Measurements from ENCODE around the gene SYNE2. TPM values are rescaled to one million over a fixed set of nuclear protein-coding genes. Genes with fewer than 3 reads are reported as not detected.

The SYNE2 gene
- polyA plus RNA-seq, 1 donor from 2014 or later: 82.3 TPM

- no peak overlapping the region for H3K27ac ChIP-seq (ENCODE audit: low read length)
- H3F3A ChIP-seq (ENCODE audit: insufficient read depth, low read length, poor library complexity, severe bottlenecking): no peaks in the 10 kb centered on the region
- H3K9me2 ChIP-seq (ENCODE audit: insufficient read depth, low read length): no peaks in the 10 kb centered on the region
- no peak overlapping the region for H3K4me2 ChIP-seq (ENCODE audit: low read length)
- H3K27me3 ChIP-seq (ENCODE audit: insufficient read depth, low read depth, low read length): no peaks in the 10 kb centered on the region
- H4K20me1 ChIP-seq (ENCODE audit: insufficient read depth): no peaks in the 10 kb centered on the region
- peaks cover 45% of the 10 kb centered on the region for H3K79me2 ChIP-seq (replicated peaks; ENCODE audit: insufficient read depth, low read length)
- H3K9ac ChIP-seq (ENCODE audit: low read length): no peak overlapping the region
- H3K36me3 ChIP-seq (ENCODE audit: insufficient read depth, low read length): no peaks in the 10 kb centered on the region
- H3K4me3 ChIP-seq (ENCODE audit: low read length): no peak overlapping the region
- TF ChIP-seq EZH2 (IDR thresholded peaks at IDR 0.05; ENCODE audit: borderline replicate concordance, insufficient read depth, low read length, poor library complexity, severe bottlenecking): no peak
- no peak for TF ChIP-seq TAF1 (IDR thresholded peaks at IDR 0.05; ENCODE audit: low read depth)
- no peak for TF ChIP-seq RAD21 (conservative IDR thresholded peaks at IDR 0.05)
- H2AFZ ChIP-seq (ENCODE audit: low read depth, low read length): no peak overlapping the region
- no peaks in the 10 kb centered on the region for H3K9me3 ChIP-seq (ENCODE audit: low read length)
Measured at GRCh38 chr14:63923422-63923752, 70.6 kb downstream of the SYNE2 start.

- Histone ChIP-seq H3F3A (ENCODE audit: insufficient read depth, low read length, poor library complexity, severe bottlenecking) (no peaks in the 10 kb centered on the region), H3K79me2 (replicated peaks; ENCODE audit: insufficient read depth, low read length) (peaks cover 40% of the 10 kb centered on the region), H4K20me1 (ENCODE audit: insufficient read depth) (no peaks in the 10 kb centered on the region), H3K4me3 (ENCODE audit: low read length) (no peak overlapping the region), H3K36me3 (ENCODE audit: insufficient read depth, low read length) (no peaks in the 10 kb centered on the region), H3K27ac (ENCODE audit: low read length) (no peak overlapping the region), H3K9ac (ENCODE audit: low read length) (no peak overlapping the region), H2AFZ (ENCODE audit: low read depth, low read length) (no peak overlapping the region), H3K27me3 (ENCODE audit: insufficient read depth, low read depth, low read length) (no peaks in the 10 kb centered on the region), H3K9me2 (ENCODE audit: insufficient read depth, low read length) (no peaks in the 10 kb centered on the region), H3K9me3 (ENCODE audit: low read length) (no peaks in the 10 kb centered on the region), H3K4me2 (ENCODE audit: low read length) (no peak overlapping the region)
- TF ChIP-seq RAD21 (conservative IDR thresholded peaks at IDR 0.05): no peak
- TF ChIP-seq SMC3 (conservative IDR thresholded peaks at IDR 0.05; ENCODE audit: poor library complexity): no peak
- no peak for TF ChIP-seq TAF1 (IDR thresholded peaks at IDR 0.05; ENCODE audit: low read depth)
- no peak for TF ChIP-seq POLR2AphosphoS5 (IDR thresholded peaks at IDR 0.05)
- TF ChIP-seq MXI1 (conservative IDR thresholded peaks at IDR 0.05; ENCODE audit: poor library complexity, severe bottlenecking): no peak
- no peak for TF ChIP-seq CTCF (IDR thresholded peaks at IDR 0.05; ENCODE audit: poor library complexity, severe bottlenecking)
- no peak for TF ChIP-seq EZH2 (IDR thresholded peaks at IDR 0.05; ENCODE audit: borderline replicate concordance, insufficient read depth, low read length, poor library complexity, severe bottlenecking)
- TF ChIP-seq EP300 (conservative IDR thresholded peaks at IDR 0.05; ENCODE audit: poor library complexity, severe bottlenecking): no peak
- TF ChIP-seq REST (IDR thresholded peaks at IDR 0.05; ENCODE audit: borderline replicate concordance): no peak
Measured at GRCh38 chr14:63924375-63924774, 71.6 kb downstream of the SYNE2 start.

GRCh38 chr14:63926641-63927040, 73.8 kb downstream of the SYNE2 start:
- Histone ChIP-seq H2AFZ (ENCODE audit: low read depth, low read length) (no peak overlapping the region), H3K9me2 (ENCODE audit: insufficient read depth, low read length) (no peaks in the 10 kb centered on the region), H3K4me2 (ENCODE audit: low read length) (no peak overlapping the region), H3K4me3 (ENCODE audit: low read length) (no peak overlapping the region), H3K9me3 (ENCODE audit: low read length) (no peaks in the 10 kb centered on the region), H3K36me3 (ENCODE audit: insufficient read depth, low read length) (no peaks in the 10 kb centered on the region), H3K79me2 (replicated peaks; ENCODE audit: insufficient read depth, low read length) (peaks cover 34% of the 10 kb centered on the region), H3F3A (ENCODE audit: insufficient read depth, low read length, poor library complexity, severe bottlenecking) (no peaks in the 10 kb centered on the region), H3K27me3 (ENCODE audit: insufficient read depth, low read depth, low read length) (no peaks in the 10 kb centered on the region), H4K20me1 (ENCODE audit: insufficient read depth) (no peaks in the 10 kb centered on the region), H3K9ac (ENCODE audit: low read length) (no peak overlapping the region), H3K27ac (ENCODE audit: low read length) (no peak overlapping the region)
- TF ChIP-seq EZH2 (IDR thresholded peaks at IDR 0.05; ENCODE audit: borderline replicate concordance, insufficient read depth, low read length, poor library complexity, severe bottlenecking) (no peak), CTCF (IDR thresholded peaks at IDR 0.05; ENCODE audit: poor library complexity, severe bottlenecking) (no peak), EP300 (conservative IDR thresholded peaks at IDR 0.05; ENCODE audit: poor library complexity, severe bottlenecking) (no peak), RAD21 (conservative IDR thresholded peaks at IDR 0.05) (no peak), REST (IDR thresholded peaks at IDR 0.05; ENCODE audit: borderline replicate concordance) (no peak), SMC3 (conservative IDR thresholded peaks at IDR 0.05; ENCODE audit: poor library complexity) (no peak), MXI1 (conservative IDR thresholded peaks at IDR 0.05; ENCODE audit: poor library complexity, severe bottlenecking) (no peak), TAF1 (IDR thresholded peaks at IDR 0.05; ENCODE audit: low read depth) (no peak), POLR2AphosphoS5 (IDR thresholded peaks at IDR 0.05) (no peak)

Data from neural cell (in vitro differentiated cells).